Kidney (tissue), 14 donors: ENCODE measurements around the gene HOXD3. TPM values are rescaled to one million over a fixed set of nuclear protein-coding genes. Genes with fewer than 3 reads are reported as not detected.
A peak's percentile ranks its signal among the peaks of the same experiment; 100 is the strongest.

Source experiments
- DNase-seq, 5 donors: peaks; one replicate each; pipeline ENCODE4 v3.0.0-alpha.2; 2013 to 2020
- FAIRE-seq: peaks from 2 replicates; lab custom pipeline; 2012; peaks lifted over from hg19 to GRCh38; lab: Jason Lieb, UNC
- H3K27ac ChIP-seq, 2 donors: one replicate each; pipeline ENCODE4 v1.7.0; 2013; ENCODE audit warnings: low read depth in 2 of 2, low read length in 2 of 2, inconsistent platforms in 1 of 2
- H3K27me3 ChIP-seq: one replicate; pipeline ENCODE4 v1.7.1; 2013; ENCODE audit warnings: low read length, inconsistent platforms; ENCODE audit not compliant: control insufficient read depth, insufficient read depth
- H3K36me3 ChIP-seq, 3 donors: one replicate each; pipeline versions ENCODE4 v1.7.0 to v1.7.1; 2013; ENCODE audit warnings: low read length in 3 of 3, control low read depth in 1 of 3, inconsistent platforms in 1 of 3; ENCODE audit not compliant: insufficient read depth in 3 of 3, control insufficient read depth in 2 of 3
- H3K4me1 ChIP-seq, 3 donors: one replicate each; pipeline versions ENCODE4 v1.7.0 to v1.7.1; 2013; ENCODE audit warnings: low read length in 3 of 3, inconsistent platforms in 1 of 3, low read depth in 1 of 3; ENCODE audit not compliant: control insufficient read depth in 2 of 3, insufficient read depth in 2 of 3
- H3K4me3 ChIP-seq, 3 donors: one replicate each; pipeline versions ENCODE4 v1.7.0 to v1.8.1; 2013; ENCODE audit warnings: low read length in 3 of 3, control low read depth in 1 of 3, inconsistent platforms in 1 of 3
- H3K9ac ChIP-seq, 3 donors: one replicate each; pipeline versions ENCODE4 v1.7.0 to v1.7.1; 2013; ENCODE audit warnings: low read length in 3 of 3, control low read depth in 1 of 3, inconsistent platforms in 1 of 3
- H3K9me3 ChIP-seq, 3 donors: one replicate each; pipeline versions ENCODE4 v1.7.0 to v1.7.1; 2013; ENCODE audit warnings: low read length in 3 of 3, control low read depth in 1 of 3, inconsistent platforms in 1 of 3; ENCODE audit not compliant: control insufficient read depth in 2 of 3, insufficient read depth in 1 of 3
- CTCF ChIP-seq: IDR thresholded peaks from 3 replicates; pipeline ENCODE4 v1.5.1; 2012; ENCODE audit warnings: mild to moderate bottlenecking, moderate library complexity, borderline replicate concordance; ENCODE audit not compliant: insufficient read depth; ENCODE audit errors: extremely low read depth
- intact Hi-C: fragments of 100-400 bp; cut with DNase I; formaldehyde crosslinking; loops from one replicate; pipeline ENCODE4 v1.11.1; 2022
- polyA plus RNA-seq: library from polyadenylated mRNA; stranded (reverse); fragments of 350-450 nt; fragmentation: Illumina TruSeq; extraction: RNeasy Lipid Tissue Mini Kit (QIAGEN cat#74804); gene quantifications from one replicate; pipeline ENCODE4 v1.2.3, GENCODE V29; 2014; ENCODE audit warnings: low read depth, low replicate concordance; ENCODE audit not compliant: insufficient read depth
- total RNA-seq: library from RNA; stranded (reverse); fragmentation: NEBNext Ultra II Directional; extraction: Animal tissue kit (Norgen Biotek cat#: 25700); gene quantifications from one replicate; pipeline ENCODE4 v1.2.1, GENCODE V29; 2021
- donor health status: control.
- donor health status: control.
- donor health status: control.
- donor health status: control.
- donor health status: control.
- donor health status: DM: yes; HTN: yes; CAD: no.
- donor health status: Normal renal cell carcinoma (clear cell type).

Gene HOXD3
- total and polyA plus RNA-seq, 2 donors from 2014 or later: 16.9 to 29.3 TPM

- intact Hi-C loops: no loop called here
- Histone ChIP-seq H3K36me3 (no peaks in the 10 kb centered on the region), H3K9ac (peak overlapping the region in 2 of 3 donors; percentile 88 to 95), H3K27ac (peak overlapping the region; percentile 94 to 97), H3K27me3 (no peaks in the 10 kb centered on the region), H3K4me3 (peak overlapping the region in 2 of 3 donors; percentile 32 to 71), H3K9me3 (no peaks in the 10 kb centered on the region), H3K4me1 (peaks cover 3 to 15% (median 7%) of the 10 kb centered on the region in 3 donors)
- TF ChIP-seq CTCF: no peak
- DNase-seq (peak; percentile 51 to 92 (median 72)), FAIRE-seq (no peak)
These were observed 22.1 kb upstream of the HOXD3 start for GRCh38 chr2:176135035-176135440.

GRCh38 chr2:176136374-176137251 is 20.5 kb upstream of the HOXD3 start:
- Histone ChIP-seq H3K4me3 (peak overlapping the region; percentile 71 to 87 (median 84)), H3K4me1 (peaks cover 3 to 24% (median 12%) of the 10 kb centered on the region in 3 donors), H3K27me3 (no peaks in the 10 kb centered on the region), H3K36me3 (no peaks in the 10 kb centered on the region), H3K9ac (peak overlapping the region; percentile 88 to 97 (median 95)), H3K27ac (peak overlapping the region; percentile 94 to 97), H3K9me3 (no peaks in the 10 kb centered on the region)
- intact Hi-C loops: no loop called here
- FAIRE-seq: no peak
- TF ChIP-seq CTCF: no peak
- peak; percentile 81 to 96 (median 93) for DNase-seq

- Histone ChIP-seq H3K9ac (peak overlapping the region; percentile 80 to 97 (median 95)), H3K4me1 (peaks cover 6 to 24% (median 16%) of the 10 kb centered on the region in 3 donors), H3K27me3 (no peaks in the 10 kb centered on the region), H3K4me3 (peak overlapping the region; percentile 71 to 84 (median 73)), H3K9me3 (no peaks in the 10 kb centered on the region), H3K36me3 (no peaks in the 10 kb centered on the region), H3K27ac (peak overlapping the region; percentile 94 to 97)
- no peak for TF ChIP-seq CTCF
- no peak for FAIRE-seq
- DNase-seq: no peak
- intact Hi-C loops: no loop called here
These were observed 19.9 kb upstream of the HOXD3 start for GRCh38 chr2:176137252-176137580.
